ENCODE measurements around the gene TRIM63. TPM values are rescaled to one million over a fixed set of nuclear protein-coding genes. Genes with fewer than 3 reads are reported as not detected.

TRIM63 gene
- total and polyA plus RNA-seq, 2 of the 13 experiments (the other 11 are each of a cell fraction or from before 2014, with no cell fraction given), result not detected

GRCh38 chr1:26021647-26022403 is 45.6 kb downstream of the TRIM63 start, which contains the start of gene EXTL1 (continued):
- TF ChIP-seq HNF4A (CRISPR knock-in tag; IDR thresholded peaks at IDR 0.05) (peak; percentile 61), HNRNPL (IDR thresholded peaks at IDR 0.05; ENCODE audit: low read depth, low read length) (peak; percentile 87), IRF9 (CRISPR knock-in tag; IDR thresholded peaks at IDR 0.05; ENCODE audit: borderline replicate concordance) (no peak), POLR2A (IDR thresholded peaks at IDR 0.05; ENCODE audit: insufficient read depth in 1 of 2, low read depth in 2 of 2, low read length in 2 of 2) (peak in 1 of 2 experiments; percentile 75; a peak in 2 of 4 replicates), CREBL2 (CRISPR knock-in tag; IDR thresholded peaks at IDR 0.05; ENCODE audit: borderline replicate concordance) (no peak), ONECUT2 (CRISPR knock-in tag; IDR thresholded peaks at IDR 0.05) (no peak), HOXD1 (CRISPR knock-in tag; IDR thresholded peaks at IDR 0.05) (no peak), SP5 (CRISPR knock-in tag; IDR thresholded peaks at IDR 0.05; ENCODE audit: borderline replicate concordance, low read depth) (no peak), THAP9 (CRISPR knock-in tag; IDR thresholded peaks at IDR 0.05; ENCODE audit: borderline replicate concordance) (0 out of 2 replicates have a peak, but pooled peaks have one; percentile 15), RFXAP (CRISPR knock-in tag; IDR thresholded peaks at IDR 0.05; ENCODE audit: borderline replicate concordance) (peak; percentile 40; the same call in 1 of the 2 replicates), IKZF4 (CRISPR knock-in tag; IDR thresholded peaks at IDR 0.05; ENCODE audit: borderline replicate concordance, low read depth, not compliant biosample characterization) (peak; percentile 41), THAP8 (CRISPR knock-in tag; IDR thresholded peaks at IDR 0.05; ENCODE audit: borderline replicate concordance) (no peak), ZMYM4 (CRISPR knock-in tag; IDR thresholded peaks at IDR 0.05) (0 out of 2 replicates have a peak, but pooled peaks have one; percentile 39), REL (CRISPR knock-in tag; conservative IDR thresholded peaks at IDR 0.05) (no peak), FOXA3 (CRISPR knock-in tag; IDR thresholded peaks at IDR 0.05) (no peak), THAP11 (CRISPR knock-in tag; IDR thresholded peaks at IDR 0.05) (peak; percentile 9; the same call in 1 of the 2 replicates), ZSCAN31 (CRISPR knock-in tag; IDR thresholded peaks at IDR 0.05; ENCODE audit: low read depth) (peak; percentile 52; the same call in 1 of the 2 replicates), AGO2 (optimal IDR thresholded peaks at IDR 0.05; ENCODE audit: low read depth, low read length) (peak; percentile 34), TGIF2 (CRISPR knock-in tag; IDR thresholded peaks at IDR 0.05) (0 out of 2 replicates have a peak, but pooled peaks have one; percentile 53), ZBTB7A (CRISPR knock-in tag; IDR thresholded peaks at IDR 0.05) (peak; percentile 97), NR2C2 (CRISPR knock-in tag; IDR thresholded peaks at IDR 0.05; ENCODE audit: borderline replicate concordance) (0 out of 2 replicates have a peak, but pooled peaks have one; percentile 31), ZIK1 (CRISPR knock-in tag; IDR thresholded peaks at IDR 0.05; ENCODE audit: borderline replicate concordance, low read depth) (no peak), GATAD2A (CRISPR knock-in tag; IDR thresholded peaks at IDR 0.05) (peak; percentile 29; the same call in 1 of the 2 replicates), SSRP1 (CRISPR knock-in tag; IDR thresholded peaks at IDR 0.05) (peak; percentile 26; the same call in 1 of the 2 replicates), KLF13 (CRISPR knock-in tag; IDR thresholded peaks at IDR 0.05) (0 out of 2 replicates have a peak, but pooled peaks have one; percentile 18), PAX8 (CRISPR knock-in tag; IDR thresholded peaks at IDR 0.05; ENCODE audit: borderline replicate concordance) (no peak), POLR2AphosphoS5 (IDR thresholded peaks at IDR 0.05; ENCODE audit: low read depth, low read length) (peak; percentile 70)
